Endometrial microvascular endothelial cells (primary cell): ENCODE data around the gene SCARB1. TPM values are rescaled to one million over a fixed set of nuclear protein-coding genes. Genes with fewer than 3 reads are reported as not detected.

Experiments
- in situ Hi-C: cut with HindIII; loops from 2 replicates; pipeline ENCODE4 v1.10.0; 2017; ENCODE audit warnings: low sequenced_read_pairs, low pct_unique_long_range_greater_than_20kb; ENCODE audit errors: inconsistent ontology term
- total RNA-seq: library from RNA; depleted of rRNA; stranded (reverse); fragments of >200 nt; gene quantifications from one replicate; pipeline ENCODE4 v1.2.3, GENCODE V29; 2015; ENCODE audit errors: inconsistent ontology term

SCARB1 gene
- total RNA-seq, 1 donor from 2014 or later, result 67.9 TPM

DNA sequence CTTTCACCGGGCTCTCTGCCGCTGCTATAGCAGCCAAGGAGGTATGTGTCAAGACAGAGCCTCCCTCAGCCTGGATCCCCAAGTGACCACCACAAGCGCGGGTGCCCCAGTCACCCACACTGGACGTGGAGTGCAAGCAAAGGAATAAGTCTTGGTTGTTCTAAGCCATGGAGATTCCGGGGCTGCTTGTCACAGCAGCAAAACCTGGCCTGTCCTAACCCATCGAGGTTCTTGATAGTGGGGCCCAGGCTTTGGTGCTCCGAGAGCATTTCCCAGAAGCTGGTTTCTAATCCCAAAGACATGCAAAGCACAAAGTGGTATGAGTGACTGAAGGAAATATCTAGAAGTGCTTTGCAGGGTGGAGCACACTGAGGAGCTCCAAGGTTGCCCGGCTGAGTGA, 51.3 kb downstream of the SCARB1 start:
- in situ Hi-C loops, result no loop called here

DNA sequence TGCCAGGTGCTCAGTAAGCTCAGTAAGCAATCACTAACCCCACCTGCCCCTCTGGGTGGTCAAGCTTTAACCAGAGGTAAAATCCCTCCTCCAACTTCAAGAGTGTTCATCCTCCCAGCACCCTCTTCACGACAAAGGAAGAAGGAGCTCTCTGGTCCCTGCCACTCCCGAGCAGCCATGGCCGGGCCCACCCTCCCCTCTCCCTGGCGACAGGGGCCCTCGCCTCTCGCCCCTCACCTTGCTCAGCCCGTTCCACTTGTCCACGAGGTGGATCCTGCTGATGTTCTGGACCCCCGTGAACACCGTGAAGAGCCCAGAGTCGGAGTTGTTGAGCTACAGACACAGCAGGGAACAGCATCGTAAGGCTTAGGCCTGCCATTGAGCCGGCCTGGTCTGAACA, 52.0 kb downstream of the SCARB1 start:
- in situ Hi-C loops, result no loop called here

DNA sequence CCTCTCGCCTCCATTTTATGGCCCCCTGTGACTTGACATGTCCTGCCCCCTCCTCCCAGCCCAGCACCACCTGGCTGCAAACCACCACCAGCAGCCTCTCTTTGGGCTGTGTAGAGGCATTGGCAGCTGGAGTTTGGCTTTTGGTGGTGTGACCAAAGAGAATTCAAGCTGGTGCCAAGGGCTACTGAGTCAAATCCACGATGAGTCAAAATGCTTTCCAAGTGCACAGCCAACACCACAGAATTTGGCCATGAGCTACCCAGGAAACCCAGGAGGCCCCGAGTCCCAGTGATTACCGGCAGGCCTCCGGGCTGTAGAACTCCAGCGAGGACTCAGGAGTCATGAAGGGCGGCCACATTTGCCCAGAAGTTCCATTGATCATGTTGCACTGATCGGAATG, 53.8 kb downstream of the SCARB1 start:
- in situ Hi-C loops, result no loop called here

DNA sequence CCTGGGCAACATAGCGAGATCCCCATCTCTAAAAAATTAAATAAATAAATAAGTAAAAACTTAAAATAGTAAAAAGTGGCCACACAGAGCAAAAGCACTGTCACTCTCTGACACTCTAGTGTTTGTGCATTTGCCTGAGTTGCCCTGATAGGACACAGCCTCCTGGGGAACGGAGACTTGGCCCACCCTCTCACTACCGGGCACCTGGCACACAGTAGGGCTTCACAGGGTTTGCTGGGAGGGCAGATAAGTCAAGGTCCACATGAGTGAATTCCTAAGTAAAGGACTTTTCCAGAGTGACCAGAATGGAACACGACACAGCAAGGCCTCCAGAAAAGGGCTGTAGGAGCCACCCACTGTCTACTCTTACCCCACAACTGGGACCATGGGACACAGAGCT, 54.3 kb downstream of the SCARB1 start:
- in situ Hi-C loops, result no loop called here

DNA sequence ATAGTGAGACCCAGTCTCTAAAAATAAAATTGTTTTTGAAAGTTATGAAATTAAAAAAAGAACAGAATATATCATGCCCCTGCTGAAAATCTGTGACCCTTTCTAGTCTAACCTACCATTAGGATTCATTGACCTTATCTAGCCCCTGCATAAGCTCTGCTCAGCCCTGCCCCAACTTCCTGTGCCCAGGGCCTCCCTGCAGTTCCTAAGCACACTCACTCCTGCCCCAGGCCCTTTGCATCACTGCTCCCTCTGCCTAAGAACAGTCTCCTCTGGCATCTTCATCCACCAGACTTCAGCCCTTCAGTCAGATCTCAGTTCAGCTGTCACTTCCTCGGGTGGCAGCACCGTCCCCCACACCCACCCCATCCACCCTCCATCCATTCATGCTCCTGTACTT, 55.4 kb downstream of the SCARB1 start:
- in situ Hi-C loops, result no loop called here

DNA sequence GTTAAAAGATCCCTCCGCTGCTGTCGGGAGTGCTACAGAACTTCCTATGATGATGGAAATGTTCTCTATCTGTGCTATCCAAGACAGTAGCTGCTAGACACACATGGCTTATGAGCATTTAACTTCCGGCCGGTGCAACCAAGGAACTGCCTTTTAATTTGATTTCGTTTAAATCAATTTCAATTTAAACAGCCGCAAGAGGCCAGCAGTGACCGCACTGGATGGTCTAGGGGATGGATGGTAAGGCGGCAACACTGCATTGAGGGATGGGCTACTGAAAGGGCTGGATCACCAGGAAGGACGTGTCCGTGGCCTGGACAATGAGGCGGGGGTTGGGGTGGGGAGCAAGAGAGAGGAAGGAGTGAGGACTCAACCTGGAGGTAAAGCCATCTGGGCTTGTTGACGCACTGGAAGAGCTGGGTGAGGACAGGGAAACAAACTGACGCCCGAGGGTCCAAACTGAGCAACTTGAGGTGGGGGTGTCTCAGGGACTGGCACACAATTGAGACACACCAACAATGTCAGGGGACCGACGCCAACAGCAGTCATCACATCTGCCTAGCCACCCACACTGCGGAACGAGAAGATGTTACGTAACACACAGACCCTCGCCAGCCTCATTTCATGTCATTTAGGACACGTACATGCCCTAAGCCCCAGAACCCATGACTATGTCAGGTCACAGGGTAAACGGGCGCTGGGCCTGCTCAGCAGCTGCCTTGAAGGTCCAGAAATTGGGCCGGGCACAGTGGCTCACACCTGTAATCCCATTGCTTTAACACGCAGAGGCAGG, 57.6 kb downstream of the SCARB1 start:
- in situ Hi-C loops, result no loop called here

DNA sequence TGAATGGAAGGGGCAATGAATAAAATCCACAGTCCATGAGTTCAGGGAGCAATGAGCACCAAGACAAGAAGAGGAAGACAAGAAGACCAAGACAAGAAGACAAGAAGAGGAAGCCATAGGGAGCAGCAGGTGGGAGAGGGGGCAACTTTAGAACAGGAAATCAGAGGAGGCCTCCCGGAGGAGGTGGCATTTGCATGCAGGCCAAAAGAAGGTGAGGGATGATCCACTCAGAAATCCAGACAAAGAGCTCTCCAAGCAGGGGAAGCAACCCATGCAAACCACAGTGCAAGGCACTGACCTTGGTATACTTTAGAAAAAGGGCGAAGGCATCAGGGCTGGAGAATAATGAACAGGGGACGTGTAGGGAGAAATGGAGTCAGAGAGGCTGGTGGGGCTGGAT, 58.6 kb downstream of the SCARB1 start:
- in situ Hi-C loops, result no loop called here

DNA sequence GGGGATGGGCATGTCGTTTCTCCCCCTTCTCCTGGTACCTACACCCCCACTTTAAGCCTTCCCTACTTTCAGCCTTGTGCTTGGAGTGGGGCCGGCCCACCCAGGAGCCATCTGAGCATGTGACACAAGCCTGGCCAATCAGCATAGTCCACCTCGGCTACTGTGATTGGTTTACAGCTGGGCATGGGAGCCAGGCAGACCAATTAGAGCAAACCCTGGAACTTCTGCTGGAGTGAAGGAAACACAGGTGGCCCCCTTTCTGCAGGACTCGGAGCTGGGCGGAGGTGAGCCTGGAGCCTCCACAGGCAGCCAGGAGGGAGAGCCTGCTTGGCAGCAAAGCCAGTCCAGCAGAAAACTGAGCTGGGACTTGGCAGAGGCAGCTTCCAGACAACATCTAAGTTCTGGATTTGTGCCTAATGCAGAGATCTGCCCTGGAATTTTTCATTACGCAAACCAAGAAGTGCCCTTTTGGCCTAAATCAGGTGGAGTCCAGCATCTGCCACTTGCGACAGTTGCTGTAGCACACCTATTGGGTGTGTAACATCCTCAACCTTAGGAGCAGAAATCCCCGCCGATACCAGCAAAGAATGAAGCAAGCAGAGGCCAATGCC, 59.5 kb downstream of the SCARB1 start:
- in situ Hi-C loops, result no loop called here

DNA sequence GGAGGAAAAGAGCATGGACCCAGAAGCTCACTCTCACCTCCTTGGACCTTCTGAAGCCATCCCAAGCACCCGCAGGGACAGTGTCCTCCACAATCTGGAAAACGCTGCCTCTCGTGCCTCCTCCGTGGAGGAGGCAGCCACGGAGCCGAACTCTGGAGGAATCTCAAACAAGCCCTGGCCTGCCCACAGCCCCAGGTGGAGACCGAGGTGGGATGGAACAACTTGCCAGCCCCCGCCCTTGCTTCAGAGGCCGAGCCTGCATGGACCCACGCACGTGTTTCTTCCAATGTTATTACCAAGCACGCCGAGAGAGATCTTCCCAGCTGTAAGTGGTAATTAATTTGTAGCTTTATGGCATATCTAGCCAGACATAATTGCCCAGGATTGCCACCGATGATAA, 61.3 kb downstream of the SCARB1 start:
- in situ Hi-C loops, result no loop called here

DNA sequence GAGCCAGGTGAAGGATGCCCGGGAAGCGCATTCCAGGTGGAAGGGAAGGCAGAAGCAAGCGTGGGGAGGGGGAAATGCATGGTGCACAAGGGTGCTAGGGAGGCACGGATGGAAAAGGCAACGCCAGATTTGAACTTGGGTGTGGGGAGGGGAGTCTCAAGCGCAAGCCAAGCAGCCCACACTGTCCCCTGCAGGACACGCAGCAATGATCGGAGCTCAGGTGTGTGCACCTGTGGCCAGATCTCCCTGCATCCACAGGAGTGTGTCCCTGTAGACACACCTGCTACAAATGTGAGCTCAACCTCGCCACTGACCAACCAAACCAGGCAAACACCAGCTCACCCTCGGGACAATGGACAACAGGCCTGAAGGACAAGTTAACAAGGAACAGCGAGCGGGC, 63.2 kb downstream of the SCARB1 start:
- in situ Hi-C loops, result no loop called here

DNA sequence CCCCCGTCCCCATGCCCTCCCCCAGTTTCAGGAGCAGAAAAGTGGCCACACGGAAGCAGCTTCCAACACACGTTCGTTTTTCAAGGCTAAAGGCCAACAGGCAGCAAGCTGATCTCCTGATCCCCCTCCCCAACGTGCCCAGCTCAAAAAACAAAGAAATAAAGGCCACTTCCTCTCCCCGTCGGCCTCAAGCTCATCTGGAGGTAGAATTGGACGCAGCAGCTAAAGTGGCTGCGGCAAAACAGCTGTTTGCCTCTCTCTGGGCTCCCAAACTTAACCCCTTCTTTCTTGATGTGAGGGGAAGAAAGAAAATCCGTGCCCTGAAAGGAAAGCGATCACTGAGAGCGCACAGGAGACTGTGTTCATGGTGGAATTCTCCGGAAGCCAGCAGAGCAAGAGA, 66.3 kb downstream of the SCARB1 start:
- in situ Hi-C loops, result no loop called here

DNA sequence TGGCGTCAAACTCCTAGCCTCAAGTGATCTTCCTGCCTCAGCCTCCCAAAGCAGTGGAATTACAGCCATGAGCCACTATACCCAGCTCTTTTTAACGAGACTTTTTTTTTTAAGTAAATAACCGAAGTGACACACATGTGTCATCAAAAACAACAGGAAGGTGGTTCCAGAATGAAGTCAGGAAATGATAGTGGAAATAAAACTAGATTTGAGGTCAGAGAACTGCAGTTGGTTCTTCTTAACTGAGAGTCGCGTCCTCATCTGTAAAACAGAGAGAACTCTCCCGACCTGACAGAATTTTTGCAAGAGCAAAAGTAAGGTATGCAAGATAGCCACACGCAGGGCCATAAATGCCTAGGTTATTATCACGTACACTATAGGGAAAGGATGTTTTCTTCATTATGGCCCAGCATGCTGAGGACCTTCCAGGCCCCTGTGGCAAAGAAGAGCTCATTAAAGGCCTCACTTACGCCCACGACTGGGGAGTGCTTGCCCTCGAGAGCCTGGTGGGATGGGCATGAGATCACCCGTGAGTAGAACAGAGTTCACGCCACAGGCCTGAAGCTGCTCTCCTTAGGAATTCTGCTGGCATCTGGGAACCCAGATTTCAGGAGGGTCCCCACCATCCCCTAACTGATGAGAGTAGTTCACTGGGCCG, 67.2 kb downstream of the SCARB1 start:
- in situ Hi-C loops, result no loop called here

DNA sequence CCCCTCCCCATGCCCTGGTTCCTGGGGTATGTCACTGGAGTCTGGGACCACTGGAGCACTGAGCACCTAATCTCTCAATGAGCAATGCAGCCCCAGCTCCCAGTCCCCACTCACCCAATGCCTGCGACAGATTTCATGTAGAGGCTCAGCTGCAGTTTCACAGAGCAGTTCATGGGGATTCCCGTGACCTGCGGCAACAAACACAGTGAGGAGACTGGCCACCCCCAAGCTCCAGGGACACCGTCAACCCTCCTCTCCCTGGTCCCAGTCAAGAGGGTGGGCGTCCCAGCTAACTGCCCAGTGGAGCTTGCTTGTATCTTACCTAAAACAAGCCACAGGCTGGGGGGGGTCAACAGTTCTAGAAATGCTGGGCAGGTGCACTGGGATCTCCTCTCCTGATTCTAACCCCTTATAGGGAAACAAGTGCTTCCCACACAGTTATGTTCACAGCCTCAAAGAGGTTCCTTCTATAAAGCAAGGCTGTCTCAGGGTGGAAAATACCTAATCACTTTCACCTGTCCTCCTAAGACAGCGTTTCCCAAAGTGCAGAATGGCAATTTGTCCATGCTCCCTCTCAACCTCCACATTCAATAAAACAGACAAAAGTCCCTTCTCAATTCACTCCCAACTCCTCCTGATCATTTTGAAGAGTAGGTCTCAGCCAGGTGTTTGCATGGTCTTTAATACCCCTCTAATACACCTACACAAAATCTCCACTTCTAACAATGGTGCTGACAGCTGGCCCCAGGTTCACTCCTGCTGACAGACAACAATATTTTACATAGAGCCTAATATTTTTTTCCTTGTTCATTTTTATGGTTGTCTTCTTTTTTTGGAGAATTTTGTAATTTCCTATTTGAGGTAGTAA, 68.3 kb downstream of the SCARB1 start:
- in situ Hi-C loops, result no loop called here

DNA sequence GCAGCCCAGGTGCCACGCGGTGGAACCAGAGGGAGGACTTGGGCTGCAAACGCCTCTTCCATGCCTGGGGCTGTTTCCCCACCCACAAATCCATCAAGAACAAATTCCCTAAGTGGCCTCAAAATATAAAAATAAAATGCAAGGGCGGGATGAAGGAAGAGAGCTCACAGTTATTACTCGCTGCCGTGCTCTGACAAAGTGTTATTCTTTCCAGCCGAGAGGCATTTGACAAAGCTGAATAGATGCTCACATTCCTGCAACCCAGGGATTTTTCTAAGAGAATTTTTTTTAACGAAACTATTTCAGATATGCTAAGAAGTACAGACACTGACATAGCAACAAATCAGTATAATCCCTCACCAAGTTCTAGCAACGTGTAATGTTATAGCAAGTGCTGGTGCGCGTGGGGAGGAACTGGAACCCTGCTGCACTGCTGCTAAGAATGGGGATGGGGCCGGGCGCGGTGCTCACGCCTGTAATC, 70.7 kb downstream of the SCARB1 start:
- in situ Hi-C loops, result no loop called here

DNA sequence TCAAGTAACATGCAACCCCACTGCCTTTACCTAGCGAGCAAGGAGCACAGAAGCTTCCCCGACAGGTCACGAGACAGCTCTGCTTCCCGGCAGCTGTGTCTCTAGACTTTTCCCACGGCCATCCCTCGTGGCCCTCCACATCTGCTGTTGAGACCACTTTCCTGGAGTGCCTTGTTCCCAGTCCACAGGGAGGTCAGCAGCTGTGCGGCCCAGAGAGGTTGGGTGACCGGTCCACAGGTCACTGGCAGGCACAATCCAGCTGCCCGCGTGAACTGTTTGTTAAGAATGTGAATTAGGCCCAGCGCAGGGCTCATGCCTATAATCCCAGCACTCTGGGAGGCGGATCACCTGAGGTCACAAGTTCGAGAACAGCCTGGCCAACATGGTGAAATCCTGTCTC, 71.5 kb downstream of the SCARB1 start:
- in situ Hi-C loops, result no loop called here

DNA sequence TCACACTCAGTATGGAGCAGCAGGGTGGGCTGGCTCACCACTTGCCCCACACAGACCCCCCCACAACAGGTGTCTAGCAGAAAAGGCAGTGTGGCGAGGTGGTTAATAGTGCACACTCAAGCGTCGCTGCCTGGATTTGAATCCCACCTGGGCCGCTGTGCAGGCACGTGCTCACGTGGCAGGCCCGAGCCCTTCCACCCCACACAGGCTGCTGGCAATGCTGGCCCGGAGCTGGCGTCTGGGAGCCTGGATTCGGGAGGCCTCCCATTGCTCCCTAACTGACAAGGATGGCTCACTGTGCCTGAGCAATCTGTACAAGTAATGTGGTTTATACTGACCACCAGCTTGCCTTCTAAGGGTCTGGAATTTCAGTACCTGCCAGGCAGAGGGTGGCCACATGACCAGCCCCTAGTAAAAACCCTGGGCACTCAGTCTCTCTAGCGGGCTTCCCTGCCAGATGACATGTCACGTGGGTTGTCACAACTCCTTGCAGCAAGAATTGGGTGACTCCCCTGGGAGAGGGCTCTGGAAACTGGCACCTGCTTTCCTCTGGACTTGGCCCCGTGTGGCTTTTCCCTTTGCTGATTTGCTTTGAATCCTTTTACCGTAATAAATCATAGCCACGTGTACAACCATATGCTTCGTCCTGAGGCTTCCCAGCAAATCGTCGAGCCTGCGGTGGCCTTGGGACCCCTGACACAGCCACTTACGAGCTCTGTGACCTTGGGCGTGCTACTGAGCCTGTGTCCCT, 72.8 kb downstream of the SCARB1 start:
- in situ Hi-C loops, result no loop called here

DNA sequence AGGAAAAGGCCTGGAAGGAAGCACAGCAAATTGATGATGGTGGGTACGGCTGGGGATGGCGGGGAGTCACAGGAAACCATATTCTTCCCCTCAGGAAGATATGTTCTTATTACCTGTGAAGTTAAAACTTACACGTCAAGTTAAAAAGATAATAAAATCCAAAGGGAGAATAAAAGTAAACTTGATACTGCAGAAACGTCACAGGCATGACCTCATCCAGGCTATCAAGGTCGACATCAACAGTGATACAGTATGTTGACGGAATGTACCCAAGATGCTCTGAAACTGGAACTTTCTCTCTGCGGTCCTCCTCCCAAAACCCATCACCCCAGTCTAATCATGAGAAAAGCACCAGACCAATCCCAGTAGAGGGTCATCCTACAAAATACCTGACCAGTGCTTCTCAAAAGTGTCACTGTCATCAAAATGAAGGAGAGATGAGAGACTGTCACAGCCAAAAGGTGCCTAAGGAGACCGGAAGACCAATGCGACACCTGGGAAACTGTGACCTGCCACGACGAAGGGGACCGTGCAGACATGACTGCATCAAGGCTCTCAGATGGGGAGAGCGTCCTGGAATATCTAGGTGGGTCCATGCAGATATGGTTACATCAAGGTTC, 74.6 kb downstream of the SCARB1 start:
- in situ Hi-C loops, result no loop called here
